Neural cell (in vitro differentiated cells): ENCODE data around the gene DHFR2. TPM values are rescaled to one million over a fixed set of nuclear protein-coding genes. Genes with fewer than 3 reads are reported as not detected.
"Not testable (repeated sequence)": the region's sequence is repeated elsewhere in the genome, so short reads cannot be mapped to it uniquely, and the experiment has no call there.

Source experiments
- H2AFZ ChIP-seq: fragments of 200-600, 300-800 bp; sonication (generic), shearing (Covaris generic); 2 replicates; pipeline ENCODE4 v1.6.0; 2014; ENCODE audit warnings: low read depth, mild to moderate bottlenecking, antibody characterized with exemption, low read length, moderate library complexity
- H3F3A ChIP-seq: fragments of 200-600 bp; shearing (Covaris generic); 2 replicates; pipeline ENCODE4 v1.6.1; 2016; ENCODE audit warnings: mild to moderate bottlenecking, moderate library complexity, mixed read lengths, antibody characterized with exemption, low read length; ENCODE audit not compliant: insufficient read depth, poor library complexity, severe bottlenecking
- H3K27ac ChIP-seq: fragments of 200-600, 300-800 bp; sonication (generic), shearing (Covaris generic); 2 replicates; pipeline ENCODE4 v1.5.1; 2014; ENCODE audit warnings: mild to moderate bottlenecking, low read length, moderate library complexity
- H3K27me3 ChIP-seq: fragments of 300-800, 200-600 bp; sonication (generic), shearing (Covaris generic); 2 replicates; pipeline ENCODE4 v1.6.0; 2014; ENCODE audit warnings: mild to moderate bottlenecking, low read depth, low read length, moderate library complexity; ENCODE audit not compliant: insufficient read depth
- H3K36me3 ChIP-seq: fragments of 300-800, 200-600 bp; sonication (generic), shearing (Covaris generic); 2 replicates; pipeline ENCODE4 v1.5.1; 2014; ENCODE audit warnings: mild to moderate bottlenecking, antibody characterized with exemption, low read length, moderate library complexity; ENCODE audit not compliant: insufficient read depth
- H3K4me2 ChIP-seq: fragments of 300-800, 200-600 bp; sonication (generic), shearing (Covaris generic); 2 replicates; pipeline ENCODE4 v1.6.0; 2014; ENCODE audit warnings: mild to moderate bottlenecking, low read length
- H3K4me3 ChIP-seq: fragments of 300-800, 200-600 bp; sonication (generic), shearing (Covaris generic); 2 replicates; pipeline ENCODE4 v1.5.1; 2014; ENCODE audit warnings: mild to moderate bottlenecking, low read length, moderate library complexity
- H3K79me2 ChIP-seq: fragments of 200-600 bp; shearing (Covaris generic); replicated peaks from 2 replicates; pipeline ENCODE4 v1.6.0; 2014; ENCODE audit warnings: mild to moderate bottlenecking, low read length, moderate library complexity; ENCODE audit not compliant: insufficient read depth
- H3K9ac ChIP-seq: fragments of 300-800, 200-600 bp; sonication (generic), shearing (Covaris generic); 2 replicates; pipeline ENCODE4 v1.6.1; 2016; ENCODE audit warnings: mild to moderate bottlenecking, low read length, mixed read lengths
- H3K9me2 ChIP-seq: fragments of 200-600 bp; shearing (Covaris generic); 2 replicates; pipeline ENCODE4 v1.6.1; 2016; ENCODE audit warnings: mild to moderate bottlenecking, low read length, mixed read lengths; ENCODE audit not compliant: insufficient read depth
- H3K9me3 ChIP-seq: fragments of 200-600, 300-800 bp; sonication (generic), shearing (Covaris generic); 2 replicates; pipeline ENCODE4 v1.6.1; 2016; ENCODE audit warnings: mild to moderate bottlenecking, mixed run types, low read length, moderate library complexity, mixed read lengths
- H4K20me1 ChIP-seq: fragments of 200-600 bp; shearing (Covaris generic); 2 replicates; pipeline ENCODE4 v1.6.1; 2016; ENCODE audit warnings: mild to moderate bottlenecking, mixed run types; ENCODE audit not compliant: insufficient read depth
- CTCF ChIP-seq: fragments of 450-650 bp; IDR thresholded peaks from 2 replicates; pipeline ENCODE4 v1.5.1; 2014; ENCODE audit warnings: antibody characterized with exemption, mild to moderate bottlenecking, moderate library complexity; ENCODE audit not compliant: poor library complexity, severe bottlenecking
- EP300 ChIP-seq: fragments of 450-650 bp; conservative IDR thresholded peaks from 2 replicates; pipeline ENCODE4 v1.6.1; 2014; ENCODE audit warnings: antibody characterized with exemption, mild to moderate bottlenecking, moderate library complexity; ENCODE audit not compliant: poor library complexity, severe bottlenecking
- EZH2 ChIP-seq: fragments of 200-600, 300-800 bp; shearing (Covaris generic), sonication (generic); IDR thresholded peaks from 2 replicates; pipeline ENCODE4 v1.6.1; 2014; ENCODE audit warnings: antibody characterized with exemption, low read length, borderline replicate concordance, mild to moderate bottlenecking; ENCODE audit not compliant: insufficient read depth, poor library complexity, severe bottlenecking
- MXI1 ChIP-seq: fragments of 450-650 bp; conservative IDR thresholded peaks from 2 replicates; pipeline ENCODE4 v1.6.1; 2014; ENCODE audit warnings: antibody characterized with exemption, mild to moderate bottlenecking; ENCODE audit not compliant: poor library complexity, severe bottlenecking
- POLR2AphosphoS5 ChIP-seq: IDR thresholded peaks from 2 replicates; pipeline ENCODE4 v1.6.1; 2012
- RAD21 ChIP-seq: fragments of 450-650 bp; conservative IDR thresholded peaks from 2 replicates; pipeline ENCODE4 v1.6.1; 2014; ENCODE audit warnings: antibody characterized with exemption, mild to moderate bottlenecking, moderate library complexity
- REST ChIP-seq: IDR thresholded peaks from 2 replicates; pipeline ENCODE4 v1.6.1; 2012; ENCODE audit warnings: borderline replicate concordance
- SMC3 ChIP-seq: fragments of 450-650 bp; conservative IDR thresholded peaks from 2 replicates; pipeline ENCODE4 v1.6.1; 2014; ENCODE audit warnings: antibody characterized with exemption, mild to moderate bottlenecking, moderate library complexity; ENCODE audit not compliant: poor library complexity
- TAF1 ChIP-seq: IDR thresholded peaks from 2 replicates; pipeline ENCODE4 v1.6.1; 2012; ENCODE audit warnings: low read depth
- polyA plus RNA-seq: library from polyadenylated mRNA; depleted of rRNA; stranded (reverse); fragments of >200 nt; gene quantifications from 2 replicates; pipeline ENCODE4 v1.2.3, GENCODE V29; 2014

The DHFR2 gene
- polyA plus RNA-seq, 1 donor from 2014 or later, result 5.6 TPM

GRCh38 chr3:94081884-94082283 lies 19.2 kb upstream of the DHFR2 start:
- Histone ChIP-seq H3F3A (no peaks in the 10 kb centered on the region), H3K9me2 (no peaks in the 10 kb centered on the region), H3K27ac (no peak overlapping the region), H3K4me2 (no peak overlapping the region), H3K9me3 (no peaks in the 10 kb centered on the region), H3K9ac (no peak overlapping the region), H3K79me2 (no peaks in the 10 kb centered on the region), H2AFZ (no peak overlapping the region), H3K4me3 (no peak overlapping the region), H4K20me1 (no peaks in the 10 kb centered on the region), H3K36me3 (no peaks in the 10 kb centered on the region), H3K27me3 (no peaks in the 10 kb centered on the region)
- TF ChIP-seq REST, result no peak
- TF ChIP-seq MXI1, result no peak
- TF ChIP-seq TAF1, result no peak
- TF ChIP-seq EP300, result no peak
- TF ChIP-seq CTCF, result no peak
- no peak for TF ChIP-seq POLR2AphosphoS5
- TF ChIP-seq RAD21, result no peak
- no peak for TF ChIP-seq SMC3
- TF ChIP-seq EZH2, result no peak

GRCh38 chr3:94080552-94080951 lies 17.8 kb upstream of the DHFR2 start:
- H3K9ac ChIP-seq, H3K4me2 ChIP-seq, H3K9me3 ChIP-seq: not testable (repeated sequence)

GRCh38 chr3:94076055-94076454 lies 13.3 kb upstream of the DHFR2 start:
- TF ChIP-seq MXI1 (no peak), EP300 (no peak), RAD21 (no peak), CTCF (no peak), REST (no peak), SMC3 (no peak), EZH2 (no peak)
- H3K36me3 ChIP-seq, result no peaks in the 10 kb centered on the region
- H3K79me2 ChIP-seq, result no peaks in the 10 kb centered on the region
- H3K9ac ChIP-seq, result no peak overlapping the region
- no peak overlapping the region for H3K4me2 ChIP-seq
- H3K9me3 ChIP-seq, result no peaks in the 10 kb centered on the region
- H3F3A ChIP-seq, result no peaks in the 10 kb centered on the region
- H4K20me1 ChIP-seq, result no peaks in the 10 kb centered on the region
- no peak overlapping the region for H2AFZ ChIP-seq
- no peak overlapping the region for H3K4me3 ChIP-seq
- H3K9me2 ChIP-seq, result no peaks in the 10 kb centered on the region
- no peak overlapping the region for H3K27ac ChIP-seq
- no peaks in the 10 kb centered on the region for H3K27me3 ChIP-seq

More at GRCh38 chr3:94080552-94080951, 17.8 kb upstream of the DHFR2 start:
- not testable (repeated sequence) for H3K79me2 ChIP-seq, H2AFZ ChIP-seq, H3K27ac ChIP-seq, H4K20me1 ChIP-seq, H3K4me3 ChIP-seq, H3K27me3 ChIP-seq, H3K9me2 ChIP-seq, H3K36me3 ChIP-seq, H3F3A ChIP-seq
